Neural progenitor cell (in vitro differentiated cells): ENCODE measurements around the gene OR8G5. TPM values are rescaled to one million over a fixed set of nuclear protein-coding genes. Genes with fewer than 3 reads are reported as not detected.
A peak's percentile ranks its signal among the peaks of the same experiment; 100 is the strongest.

ENCODE experiments used
- DNase-seq: peaks from one replicate; pipeline ENCODE4 v3.0.0-alpha.2; 2016; ENCODE audit warnings: low spot score
- H2AFZ ChIP-seq: fragments of 200-600 bp; sonication (generic); replicated peaks from 2 replicates; pipeline ENCODE4 v1.6.1; 2016; ENCODE audit warnings: antibody characterized with exemption
- H3F3A ChIP-seq: fragments of 200-600 bp; sonication (generic); 2 replicates; pipeline ENCODE4 v1.6.1; 2016; ENCODE audit warnings: antibody characterized with exemption, low read depth
- H3K27ac ChIP-seq: fragments of 200-600 bp; sonication (generic); 2 replicates; pipeline ENCODE4 v1.5.1; 2016; ENCODE audit warnings: mild to moderate bottlenecking
- H3K27me3 ChIP-seq: fragments of 200-600 bp; sonication (generic); 2 replicates; pipeline ENCODE4 v1.6.1; 2016; ENCODE audit warnings: mild to moderate bottlenecking, moderate library complexity
- H3K36me3 ChIP-seq: fragments of 200-600 bp; sonication (generic); 2 replicates; pipeline ENCODE4 v1.5.1; 2016
- H3K4me1 ChIP-seq: fragments of 200-600 bp; sonication (generic); 2 replicates; pipeline ENCODE4 v1.6.1; 2016; ENCODE audit warnings: mixed run types
- H3K4me2 ChIP-seq: fragments of 200-600 bp; sonication (generic); 2 replicates; pipeline ENCODE4 v1.6.1; 2016
- H3K4me3 ChIP-seq: fragments of 200-600 bp; sonication (generic); 2 replicates; pipeline ENCODE4 v1.5.1; 2016
- H3K79me2 ChIP-seq: fragments of 200-600 bp; sonication (generic); 2 replicates; pipeline ENCODE4 v1.6.1; 2016; ENCODE audit warnings: low read depth
- H3K9ac ChIP-seq: fragments of 200-600 bp; sonication (generic); 2 replicates; pipeline ENCODE4 v1.6.1; 2016
- H3K9me3 ChIP-seq: fragments of 200-600 bp; sonication (generic); 2 replicates; pipeline ENCODE4 v1.5.1; 2016; ENCODE audit warnings: low read depth
- H4K20me1 ChIP-seq: fragments of 200-600 bp; sonication (generic); 2 replicates; pipeline ENCODE4 v1.6.1; 2016; ENCODE audit warnings: low read depth
- H3K27ac Mint-ChIP-seq: 3 replicates; pipeline ENCODE4 v1.8.0; 2021; ENCODE audit warnings: mixed read lengths
- H3K27me3 Mint-ChIP-seq: 2 replicates; pipeline ENCODE4 v1.8.0; 2022; ENCODE audit warnings: low read depth, mild to moderate bottlenecking, inconsistent platforms, moderate library complexity, mixed read lengths; ENCODE audit not compliant: insufficient read depth
- H3K36me3 Mint-ChIP-seq: 3 replicates; pipeline ENCODE4 v1.8.0; 2021; ENCODE audit warnings: mixed read lengths
- H3K4me1 Mint-ChIP-seq: 3 replicates; pipeline ENCODE4 v1.8.0; 2021; ENCODE audit warnings: mixed read lengths
- H3K4me3 Mint-ChIP-seq: 3 replicates; pipeline ENCODE4 v1.8.0; 2021; ENCODE audit warnings: mild to moderate bottlenecking, moderate library complexity, mixed read lengths
- H3K9me3 Mint-ChIP-seq: 3 replicates; pipeline ENCODE4 v1.8.0; 2020; ENCODE audit warnings: mixed read lengths
- EZH2 ChIP-seq: fragments of 200-600 bp; sonication (generic); IDR thresholded peaks from 2 replicates; pipeline ENCODE4 v1.6.1; 2017; ENCODE audit warnings: antibody characterized with exemption, mild to moderate bottlenecking, moderate library complexity
- EZH2phosphoT487 ChIP-seq: fragments of 200-600 bp; sonication (generic); IDR thresholded peaks from 2 replicates; pipeline ENCODE4 v1.6.1; 2017; ENCODE audit warnings: antibody characterized with exemption
- total RNA-seq: library from RNA; depleted of rRNA; stranded (reverse); fragments of >200 nt; gene quantifications from 2 replicates; pipeline ENCODE4 v1.2.3, GENCODE V29; 2015; ENCODE audit warnings: low replicate concordance
- TF ChIP-seq, protein P1 (sequence below): fragments of 200-600 bp; sonication (generic); IDR thresholded peaks from 2 replicates; pipeline ENCODE4 v1.5.1; 2017; ENCODE audit warnings: antibody characterized with exemption, mild to moderate bottlenecking

Gene OR8G5
- total RNA-seq, 1 donor from 2014 or later: not detected

DNA sequence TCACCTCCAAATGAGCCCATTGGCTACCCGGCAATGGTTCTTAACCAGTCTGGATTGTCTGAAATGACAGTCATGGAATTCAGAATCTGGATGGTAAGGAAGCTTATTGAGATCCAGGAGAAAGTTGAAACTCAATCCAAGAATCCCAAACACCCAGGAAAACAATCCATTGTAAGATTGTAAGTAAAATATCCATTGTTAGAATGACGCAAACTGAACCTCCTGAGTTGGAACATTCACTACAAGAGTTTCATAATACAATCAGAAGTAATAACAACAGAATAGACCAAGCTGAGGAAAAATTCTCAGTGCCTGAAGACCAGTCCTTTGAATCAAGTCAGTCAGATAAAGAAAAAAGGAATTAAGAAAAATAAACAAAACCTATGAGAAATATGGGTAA, 22.1 kb downstream of the OR8G5 start:
- H3K4me3 ChIP-seq: no peak overlapping the region
- Mint-ChIP-seq H3K36me3 (no peaks in the 10 kb centered on the region), H3K27me3 (no peaks in the 10 kb centered on the region), H3K4me1 (no peaks in the 10 kb centered on the region), H3K27ac (no peak overlapping the region), H3K4me3 (no peak overlapping the region), H3K9me3 (peaks cover 3% of the 10 kb centered on the region)
- H3K36me3 ChIP-seq: no peaks in the 10 kb centered on the region
- H3K27me3 ChIP-seq: no peaks in the 10 kb centered on the region
- H3K9ac ChIP-seq: no peak overlapping the region
- no peak overlapping the region for H3K4me2 ChIP-seq
- no peak overlapping the region for H3K27ac ChIP-seq
- TF ChIP-seq, protein P1, sequence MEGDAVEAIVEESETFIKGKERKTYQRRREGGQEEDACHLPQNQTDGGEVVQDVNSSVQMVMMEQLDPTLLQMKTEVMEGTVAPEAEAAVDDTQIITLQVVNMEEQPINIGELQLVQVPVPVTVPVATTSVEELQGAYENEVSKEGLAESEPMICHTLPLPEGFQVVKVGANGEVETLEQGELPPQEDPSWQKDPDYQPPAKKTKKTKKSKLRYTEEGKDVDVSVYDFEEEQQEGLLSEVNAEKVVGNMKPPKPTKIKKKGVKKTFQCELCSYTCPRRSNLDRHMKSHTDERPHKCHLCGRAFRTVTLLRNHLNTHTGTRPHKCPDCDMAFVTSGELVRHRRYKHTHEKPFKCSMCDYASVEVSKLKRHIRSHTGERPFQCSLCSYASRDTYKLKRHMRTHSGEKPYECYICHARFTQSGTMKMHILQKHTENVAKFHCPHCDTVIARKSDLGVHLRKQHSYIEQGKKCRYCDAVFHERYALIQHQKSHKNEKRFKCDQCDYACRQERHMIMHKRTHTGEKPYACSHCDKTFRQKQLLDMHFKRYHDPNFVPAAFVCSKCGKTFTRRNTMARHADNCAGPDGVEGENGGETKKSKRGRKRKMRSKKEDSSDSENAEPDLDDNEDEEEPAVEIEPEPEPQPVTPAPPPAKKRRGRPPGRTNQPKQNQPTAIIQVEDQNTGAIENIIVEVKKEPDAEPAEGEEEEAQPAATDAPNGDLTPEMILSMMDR: no peak
- TF ChIP-seq EZH2phosphoT487: no peak
- no peak for TF ChIP-seq EZH2
- no peaks in the 10 kb centered on the region for H3K4me1 ChIP-seq
- H3K9me3 ChIP-seq: no peaks in the 10 kb centered on the region
- H3K79me2 ChIP-seq: no peaks in the 10 kb centered on the region
- no peaks in the 10 kb centered on the region for H4K20me1 ChIP-seq
- H2AFZ ChIP-seq: peak overlapping the region; percentile 66
- no peak for DNase-seq
- H3F3A ChIP-seq: no peaks in the 10 kb centered on the region

- H3K9me3 Mint-ChIP-seq: peaks cover 18% of the 10 kb centered on the region
- no peak for DNase-seq
- no peak overlapping the region for H3K27ac ChIP-seq
- TF ChIP-seq EZH2phosphoT487 (no peak), EZH2 (no peak)
- TF ChIP-seq, protein P1: no peak
- H3K9ac ChIP-seq: no peak overlapping the region
- no peak overlapping the region for H3K27ac Mint-ChIP-seq
- no peak overlapping the region for H3K4me3 Mint-ChIP-seq
- H3K27me3 Mint-ChIP-seq: no peaks in the 10 kb centered on the region
- H3K36me3 Mint-ChIP-seq: no peaks in the 10 kb centered on the region
- H3F3A ChIP-seq: no peaks in the 10 kb centered on the region
- no peaks in the 10 kb centered on the region for H3K79me2 ChIP-seq
- H3K9me3 ChIP-seq: no peaks in the 10 kb centered on the region
- H3K36me3 ChIP-seq: no peaks in the 10 kb centered on the region
- no peaks in the 10 kb centered on the region for H3K4me1 ChIP-seq
- H3K4me2 ChIP-seq: no peak overlapping the region
- no peaks in the 10 kb centered on the region for H3K4me1 Mint-ChIP-seq
- H4K20me1 ChIP-seq: no peaks in the 10 kb centered on the region
- no peaks in the 10 kb centered on the region for H3K27me3 ChIP-seq
- H3K4me3 ChIP-seq: no peak overlapping the region
- H2AFZ ChIP-seq: no peak overlapping the region
These were observed 29.6 kb downstream of the OR8G5 start for GRCh38 chr11:124285610-124286344.

DNA sequence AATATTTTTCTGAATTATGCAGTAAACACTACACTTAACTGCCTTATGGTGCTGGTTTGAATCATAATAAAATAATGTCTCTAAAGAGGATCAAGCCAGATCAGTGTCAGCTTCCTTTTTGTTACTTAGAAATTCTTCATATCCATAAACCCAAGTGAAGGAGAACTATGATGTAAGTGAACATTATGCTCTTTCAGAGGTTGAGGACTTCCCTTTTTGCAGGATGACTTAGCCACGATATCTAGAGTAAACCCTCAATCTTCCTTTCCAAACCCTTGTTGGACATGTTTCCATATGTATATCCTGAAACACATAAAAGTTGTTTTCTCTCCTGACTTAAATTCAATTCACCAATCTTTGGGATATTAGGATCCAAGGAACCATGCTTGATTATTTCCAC, 38.5 kb downstream of the OR8G5 start:
- Histone ChIP-seq H3K79me2 (no peaks in the 10 kb centered on the region), H4K20me1 (no peaks in the 10 kb centered on the region), H3F3A (no peaks in the 10 kb centered on the region), H3K9me3 (no peaks in the 10 kb centered on the region), H3K27me3 (no peaks in the 10 kb centered on the region), H3K4me3 (no peak overlapping the region), H3K4me1 (no peaks in the 10 kb centered on the region), H3K4me2 (no peak overlapping the region), H3K27ac (no peak overlapping the region), H2AFZ (no peak overlapping the region), H3K36me3 (no peaks in the 10 kb centered on the region), H3K9ac (no peak overlapping the region)
- Mint-ChIP-seq H3K4me3 (no peak overlapping the region), H3K4me1 (no peaks in the 10 kb centered on the region), H3K27ac (no peak overlapping the region), H3K27me3 (no peaks in the 10 kb centered on the region), H3K9me3 (peaks cover 9% of the 10 kb centered on the region), H3K36me3 (no peaks in the 10 kb centered on the region)
- no peak for DNase-seq
- TF ChIP-seq EZH2phosphoT487 (no peak), EZH2 (no peak)
- TF ChIP-seq, protein P1: no peak
